ENCODE measurements around the gene S100A8. TPM values are rescaled to one million over a fixed set of nuclear protein-coding genes. Genes with fewer than 3 reads are reported as not detected.

The S100A8 gene
- total and polyA plus RNA-seq, 2 donors (not counting 3 experiments of a cell fraction or from before 2014, with no cell fraction given): not detected

DNA sequence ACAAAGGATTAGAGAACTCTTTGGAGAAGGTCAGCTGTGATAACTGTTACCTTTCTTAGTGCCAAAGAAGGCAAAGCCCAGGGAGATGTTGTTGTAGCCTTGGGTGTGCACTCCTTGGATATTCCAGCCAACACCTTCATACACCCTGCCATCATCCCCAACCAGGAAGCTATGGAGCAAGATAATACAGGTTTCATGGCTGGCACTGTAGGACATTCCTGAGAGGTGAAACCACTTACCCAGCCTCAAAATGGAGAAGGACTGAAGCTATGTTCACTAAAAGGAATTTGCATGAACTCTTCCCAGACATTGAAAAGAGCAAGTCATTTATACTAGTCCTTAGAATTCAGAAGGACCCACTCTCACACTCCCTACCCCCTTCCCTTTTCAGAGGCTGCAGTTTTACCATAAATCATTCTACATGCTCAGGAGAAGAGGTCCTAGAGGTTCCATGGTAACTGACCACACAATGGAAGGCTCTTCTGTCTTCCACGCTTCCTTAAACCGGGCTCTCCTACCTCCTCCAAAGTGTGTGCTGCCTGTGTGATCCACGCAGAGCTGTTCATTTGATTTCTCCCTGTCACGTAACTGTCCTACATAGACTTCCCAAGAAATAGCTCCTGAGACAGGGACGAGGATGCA is 47.7 kb downstream of the S100A8 start:
- Histone ChIP-seq H2AFZ (ENCODE audit: low read depth, low read length) (no peak overlapping the region), H3K36me3 (ENCODE audit: control insufficient read depth in 2 of 2, extremely low read depth in 1 of 2, insufficient read depth in 2 of 2, low read length in 2 of 2) (no peaks in the 10 kb centered on the region), H3K9me1 (replicated peaks; ENCODE audit: control insufficient read depth, extremely low read depth, insufficient read depth, low read length) (no peaks in the 10 kb centered on the region), H3K4me3 (replicated peaks in 1 of 3; ENCODE audit: insufficient read depth in 1 of 3, low read depth in 1 of 3, low read length in 3 of 3) (no peak overlapping the region), H3K27ac (ENCODE audit: insufficient read depth, low read depth, low read length) (no peak overlapping the region), H3K4me2 (ENCODE audit: insufficient read depth, low read length) (no peak overlapping the region), H3K27me3 (ENCODE audit: control insufficient read depth in 2 of 2, insufficient read depth in 2 of 2, low read length in 2 of 2) (peaks cover 2 to 3% of the 10 kb centered on the region in 2 experiments), H3K4me1 (ENCODE audit: control insufficient read depth, extremely low read depth, insufficient read depth, low read length) (no peaks in the 10 kb centered on the region), H3K9ac (replicated peaks; ENCODE audit: extremely low read depth, insufficient read depth, low read length) (no peak overlapping the region), H3K9me3 (replicated peaks; ENCODE audit: control insufficient read depth, insufficient read depth, low read length) (no peaks in the 10 kb centered on the region), H4K20me1 (replicated peaks; ENCODE audit: control insufficient read depth, extremely low read depth, insufficient read depth, low read length) (no peaks in the 10 kb centered on the region), H3K79me2 (ENCODE audit: control insufficient read depth, insufficient read depth, low read length) (no peaks in the 10 kb centered on the region)
- intact Hi-C loops (cut with micrococcal nuclease) (no loop called here), dilution Hi-C loops (cut with MboI; ENCODE audit: extremely low pct_ligation_motif_present, low sequenced_read_pairs) (no loop called here)
- no peak for TF ChIP-seq FOS (IDR thresholded peaks at IDR 0.05; ENCODE audit: borderline replicate concordance, insufficient read depth, low read length)
- TF ChIP-seq GATA2 (IDR thresholded peaks at IDR 0.05; ENCODE audit: insufficient read depth, insufficient read length, low read depth, low read length): no peak
- TF ChIP-seq, protein P1, sequence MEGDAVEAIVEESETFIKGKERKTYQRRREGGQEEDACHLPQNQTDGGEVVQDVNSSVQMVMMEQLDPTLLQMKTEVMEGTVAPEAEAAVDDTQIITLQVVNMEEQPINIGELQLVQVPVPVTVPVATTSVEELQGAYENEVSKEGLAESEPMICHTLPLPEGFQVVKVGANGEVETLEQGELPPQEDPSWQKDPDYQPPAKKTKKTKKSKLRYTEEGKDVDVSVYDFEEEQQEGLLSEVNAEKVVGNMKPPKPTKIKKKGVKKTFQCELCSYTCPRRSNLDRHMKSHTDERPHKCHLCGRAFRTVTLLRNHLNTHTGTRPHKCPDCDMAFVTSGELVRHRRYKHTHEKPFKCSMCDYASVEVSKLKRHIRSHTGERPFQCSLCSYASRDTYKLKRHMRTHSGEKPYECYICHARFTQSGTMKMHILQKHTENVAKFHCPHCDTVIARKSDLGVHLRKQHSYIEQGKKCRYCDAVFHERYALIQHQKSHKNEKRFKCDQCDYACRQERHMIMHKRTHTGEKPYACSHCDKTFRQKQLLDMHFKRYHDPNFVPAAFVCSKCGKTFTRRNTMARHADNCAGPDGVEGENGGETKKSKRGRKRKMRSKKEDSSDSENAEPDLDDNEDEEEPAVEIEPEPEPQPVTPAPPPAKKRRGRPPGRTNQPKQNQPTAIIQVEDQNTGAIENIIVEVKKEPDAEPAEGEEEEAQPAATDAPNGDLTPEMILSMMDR (IDR thresholded peaks at IDR 0.05; ENCODE audit: extremely low read depth in 1 of 2, insufficient read depth in 1 of 2, low read depth in 1 of 2, low read length in 2 of 2): no peak
- TF ChIP-seq MYC (IDR thresholded peaks at IDR 0.05; ENCODE audit: low read depth, low read length): no peak
- TF ChIP-seq, protein P2, sequence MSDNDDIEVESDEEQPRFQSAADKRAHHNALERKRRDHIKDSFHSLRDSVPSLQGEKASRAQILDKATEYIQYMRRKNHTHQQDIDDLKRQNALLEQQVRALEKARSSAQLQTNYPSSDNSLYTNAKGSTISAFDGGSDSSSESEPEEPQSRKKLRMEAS (IDR thresholded peaks at IDR 0.05; ENCODE audit: insufficient read depth, insufficient read length): no peak
- TF ChIP-seq EZH2 (IDR thresholded peaks at IDR 0.05; ENCODE audit: borderline replicate concordance, low read depth, low read length, severe bottlenecking): no peak
- TF ChIP-seq POLR2AphosphoS5 (IDR thresholded peaks at IDR 0.05; ENCODE audit: insufficient read depth, low read depth, low read length): no peak
- TF ChIP-seq JUN (IDR thresholded peaks at IDR 0.05; ENCODE audit: borderline replicate concordance, insufficient read depth, insufficient read length, low read depth): no peak
- TF ChIP-seq POLR2A (IDR thresholded peaks at IDR 0.05; ENCODE audit: low read depth, low read length): no peak
- BruUV-seq (replicated peaks): no TSS peak
- FAIRE-seq (no peak), DNase-seq (ENCODE audit: low read depth, low spot score) (no peak)
- ChIA-PET CTCF (interaction anchor here (1.0 kb wide), 1 partner anchor 10 kb away, joined by 3 read pairs; no protein-coding TSS in a partner anchor), POLR2A (no interaction called here)

All from endothelial cell of umbilical vein (primary cell).